GM12892 (cell line): ENCODE results near the gene NEU3.
"Not testable (repeated sequence)": the region's sequence is repeated elsewhere in the genome, so short reads cannot be mapped to it uniquely, and the experiment has no call there.

ENCODE experiments used
- DNase-seq: peaks from one replicate; pipeline ENCODE4 v3.0.0; 2011; ENCODE audit not compliant: insufficient read length
- FAIRE-seq: peaks from 2 replicates; lab custom pipeline; 2011; peaks lifted over from hg19 to GRCh38; lab: Jason Lieb, UNC
- POLR2A ChIP-seq: IDR thresholded peaks from 2 replicates; pipeline ENCODE4 v1.6.1; 2011; ENCODE audit warnings: low read depth, low read length, control low read depth
- POLR2AphosphoS5 ChIP-seq: IDR thresholded peaks from 2 replicates; pipeline ENCODE4 v1.6.1; 2011; ENCODE audit warnings: low read depth, low read length, control low read depth
- TAF1 ChIP-seq: IDR thresholded peaks from 2 replicates; pipeline ENCODE4 v1.6.1; 2011; ENCODE audit warnings: low read depth, mild to moderate bottlenecking, control low read depth, low read length, borderline replicate concordance

The NEU3 gene

GRCh38 chr11:75032550-75032935 is 43.8 kb downstream of the NEU3 start:
- DNase-seq (no peak), FAIRE-seq (no peak)
- no peak for TF ChIP-seq TAF1
- no peak for TF ChIP-seq POLR2AphosphoS5
- TF ChIP-seq POLR2A: no peak

- no peak for TF ChIP-seq POLR2A
- no peak for TF ChIP-seq TAF1
- no peak for TF ChIP-seq POLR2AphosphoS5
Observed at GRCh38 chr11:75033916-75034315, 45.2 kb downstream of the NEU3 start.

GRCh38 chr11:75035256-75035655 is 46.5 kb downstream of the NEU3 start:
- TF ChIP-seq TAF1 (no peak), POLR2A (no peak), POLR2AphosphoS5 (no peak)
- no peak for DNase-seq
- no peak for FAIRE-seq

More at GRCh38 chr11:75033916-75034315, 45.2 kb downstream of the NEU3 start:
- DNase-seq: no peak
- no peak for FAIRE-seq

GRCh38 chr11:75035911-75036565 is 47.3 kb downstream of the NEU3 start:
- DNase-seq: no peak
- TF ChIP-seq POLR2AphosphoS5: no peak
- no peak for TF ChIP-seq TAF1
- TF ChIP-seq POLR2A: no peak
- no peak for FAIRE-seq

GRCh38 chr11:75040167-75040770 is 51.5 kb downstream of the NEU3 start:
- FAIRE-seq: no peak
- TF ChIP-seq TAF1: no peak
- no peak for TF ChIP-seq POLR2A
- TF ChIP-seq POLR2AphosphoS5: no peak
- DNase-seq: no peak

GRCh38 chr11:75041263-75041662 is 52.5 kb downstream of the NEU3 start:
- no peak for TF ChIP-seq POLR2AphosphoS5
- TF ChIP-seq POLR2A: no peak
- TF ChIP-seq TAF1: no peak
- DNase-seq (no peak), FAIRE-seq (no peak)

GRCh38 chr11:75041821-75042220 is 53.1 kb downstream of the NEU3 start:
- not testable (repeated sequence) for FAIRE-seq, DNase-seq

- not testable (repeated sequence) for DNase-seq
- peak; percentile 77 for FAIRE-seq
Observed at GRCh38 chr11:75044381-75045170, 55.8 kb downstream of the NEU3 start.

GRCh38 chr11:75046668-75047067 is 57.9 kb downstream of the NEU3 start:
- not testable (repeated sequence) for FAIRE-seq, DNase-seq

- no peak for DNase-seq
- TF ChIP-seq POLR2A: no peak
- TF ChIP-seq POLR2AphosphoS5: no peak
- TF ChIP-seq TAF1: no peak
- no peak for FAIRE-seq
Observed at GRCh38 chr11:75047191-75047590, 58.5 kb downstream of the NEU3 start.

- not testable (repeated sequence) for DNase-seq
- FAIRE-seq: peak; percentile 44
Observed at GRCh38 chr11:75049501-75050266, 61.0 kb downstream of the NEU3 start.

GRCh38 chr11:75050516-75050915 is 61.8 kb downstream of the NEU3 start:
- DNase-seq: no peak
- peak; percentile 85 for FAIRE-seq
- no peak for TF ChIP-seq TAF1
- no peak for TF ChIP-seq POLR2A
- TF ChIP-seq POLR2AphosphoS5: no peak
